Neural progenitor cell (in vitro differentiated cells): ENCODE measurements around the gene LAMA2. TPM values are rescaled to one million over a fixed set of nuclear protein-coding genes. Genes with fewer than 3 reads are reported as not detected.
A peak's percentile ranks its signal among the peaks of the same experiment; 100 is the strongest.

Experiments used
- DNase-seq: peaks from one replicate; pipeline ENCODE4 v3.0.0-alpha.2; 2016; ENCODE audit warnings: low spot score
- H2AFZ ChIP-seq: fragments of 200-600 bp; sonication (generic); replicated peaks from 2 replicates; pipeline ENCODE4 v1.6.1; 2016; ENCODE audit warnings: antibody characterized with exemption
- H3F3A ChIP-seq: fragments of 200-600 bp; sonication (generic); 2 replicates; pipeline ENCODE4 v1.6.1; 2016; ENCODE audit warnings: antibody characterized with exemption, low read depth
- H3K27ac ChIP-seq: fragments of 200-600 bp; sonication (generic); 2 replicates; pipeline ENCODE4 v1.5.1; 2016; ENCODE audit warnings: mild to moderate bottlenecking
- H3K27me3 ChIP-seq: fragments of 200-600 bp; sonication (generic); 2 replicates; pipeline ENCODE4 v1.6.1; 2016; ENCODE audit warnings: mild to moderate bottlenecking, moderate library complexity
- H3K36me3 ChIP-seq: fragments of 200-600 bp; sonication (generic); 2 replicates; pipeline ENCODE4 v1.5.1; 2016
- H3K4me1 ChIP-seq: fragments of 200-600 bp; sonication (generic); 2 replicates; pipeline ENCODE4 v1.6.1; 2016; ENCODE audit warnings: mixed run types
- H3K4me2 ChIP-seq: fragments of 200-600 bp; sonication (generic); 2 replicates; pipeline ENCODE4 v1.6.1; 2016
- H3K4me3 ChIP-seq: fragments of 200-600 bp; sonication (generic); 2 replicates; pipeline ENCODE4 v1.5.1; 2016
- H3K79me2 ChIP-seq: fragments of 200-600 bp; sonication (generic); 2 replicates; pipeline ENCODE4 v1.6.1; 2016; ENCODE audit warnings: low read depth
- H3K9ac ChIP-seq: fragments of 200-600 bp; sonication (generic); 2 replicates; pipeline ENCODE4 v1.6.1; 2016
- H3K9me3 ChIP-seq: fragments of 200-600 bp; sonication (generic); 2 replicates; pipeline ENCODE4 v1.5.1; 2016; ENCODE audit warnings: low read depth
- H4K20me1 ChIP-seq: fragments of 200-600 bp; sonication (generic); 2 replicates; pipeline ENCODE4 v1.6.1; 2016; ENCODE audit warnings: low read depth
- H3K27ac Mint-ChIP-seq: 3 replicates; pipeline ENCODE4 v1.8.0; 2021; ENCODE audit warnings: mixed read lengths
- H3K27me3 Mint-ChIP-seq: 2 replicates; pipeline ENCODE4 v1.8.0; 2022; ENCODE audit warnings: low read depth, mild to moderate bottlenecking, inconsistent platforms, moderate library complexity, mixed read lengths; ENCODE audit not compliant: insufficient read depth
- H3K36me3 Mint-ChIP-seq: 3 replicates; pipeline ENCODE4 v1.8.0; 2021; ENCODE audit warnings: mixed read lengths
- H3K4me1 Mint-ChIP-seq: 3 replicates; pipeline ENCODE4 v1.8.0; 2021; ENCODE audit warnings: mixed read lengths
- H3K4me3 Mint-ChIP-seq: 3 replicates; pipeline ENCODE4 v1.8.0; 2021; ENCODE audit warnings: mild to moderate bottlenecking, moderate library complexity, mixed read lengths
- H3K9me3 Mint-ChIP-seq: 3 replicates; pipeline ENCODE4 v1.8.0; 2020; ENCODE audit warnings: mixed read lengths
- EZH2 ChIP-seq: fragments of 200-600 bp; sonication (generic); IDR thresholded peaks from 2 replicates; pipeline ENCODE4 v1.6.1; 2017; ENCODE audit warnings: antibody characterized with exemption, mild to moderate bottlenecking, moderate library complexity
- EZH2phosphoT487 ChIP-seq: fragments of 200-600 bp; sonication (generic); IDR thresholded peaks from 2 replicates; pipeline ENCODE4 v1.6.1; 2017; ENCODE audit warnings: antibody characterized with exemption
- total RNA-seq: library from RNA; depleted of rRNA; stranded (reverse); fragments of >200 nt; gene quantifications from 2 replicates; pipeline ENCODE4 v1.2.3, GENCODE V29; 2015; ENCODE audit warnings: low replicate concordance
- TF ChIP-seq, protein P1 (sequence below): fragments of 200-600 bp; sonication (generic); IDR thresholded peaks from 2 replicates; pipeline ENCODE4 v1.5.1; 2017; ENCODE audit warnings: antibody characterized with exemption, mild to moderate bottlenecking

The LAMA2 gene
- total RNA-seq, 1 donor from 2014 or later, result 1.5 TPM

- Mint-ChIP-seq H3K27me3 (peaks cover 2% of the 10 kb centered on the region), H3K36me3 (no peaks in the 10 kb centered on the region)
- no peak overlapping the region for H3K4me2 ChIP-seq
Measured at GRCh38 chr6:129217701-129218100, 334.8 kb downstream of the LAMA2 start.

GRCh38 chr6:129233458-129234134 lies 350.7 kb downstream of the LAMA2 start:
- no peak overlapping the region for H3K4me3 Mint-ChIP-seq
- peaks cover 4% of the 10 kb centered on the region for H3K9me3 Mint-ChIP-seq
- Histone ChIP-seq H3K4me2 (no peak overlapping the region), H3K9ac (no peak overlapping the region), H3K4me3 (no peak overlapping the region), H3K27ac (no peak overlapping the region), H2AFZ (no peak overlapping the region), H3K27me3 (no peaks in the 10 kb centered on the region), H4K20me1 (no peaks in the 10 kb centered on the region), H3K36me3 (no peaks in the 10 kb centered on the region), H3K4me1 (no peaks in the 10 kb centered on the region), H3K9me3 (no peaks in the 10 kb centered on the region), H3K79me2 (no peaks in the 10 kb centered on the region), H3F3A (no peaks in the 10 kb centered on the region)
- no peak for TF ChIP-seq EZH2phosphoT487
- H3K4me1 Mint-ChIP-seq, result peaks cover 9% of the 10 kb centered on the region
- no peaks in the 10 kb centered on the region for H3K36me3 Mint-ChIP-seq
- H3K27ac Mint-ChIP-seq, result no peak overlapping the region
- DNase-seq, result no peak
- no peaks in the 10 kb centered on the region for H3K27me3 Mint-ChIP-seq

More at GRCh38 chr6:129217701-129218100, 334.8 kb downstream of the LAMA2 start:
- H3K79me2 ChIP-seq, result no peaks in the 10 kb centered on the region
- no peak overlapping the region for H2AFZ ChIP-seq
- no peaks in the 10 kb centered on the region for H3K4me1 ChIP-seq
- Mint-ChIP-seq H3K27ac (no peak overlapping the region), H3K4me1 (no peaks in the 10 kb centered on the region), H3K9me3 (peaks cover 6% of the 10 kb centered on the region), H3K4me3 (no peak overlapping the region)
- no peaks in the 10 kb centered on the region for H4K20me1 ChIP-seq
- H3K36me3 ChIP-seq, result no peaks in the 10 kb centered on the region
- no peaks in the 10 kb centered on the region for H3K9me3 ChIP-seq
- no peak overlapping the region for H3K4me3 ChIP-seq
- no peak for DNase-seq
- no peaks in the 10 kb centered on the region for H3K27me3 ChIP-seq
- no peaks in the 10 kb centered on the region for H3F3A ChIP-seq
- no peak overlapping the region for H3K27ac ChIP-seq
- no peak overlapping the region for H3K9ac ChIP-seq
- TF ChIP-seq EZH2 (no peak), EZH2phosphoT487 (no peak)
- TF ChIP-seq, protein P1, sequence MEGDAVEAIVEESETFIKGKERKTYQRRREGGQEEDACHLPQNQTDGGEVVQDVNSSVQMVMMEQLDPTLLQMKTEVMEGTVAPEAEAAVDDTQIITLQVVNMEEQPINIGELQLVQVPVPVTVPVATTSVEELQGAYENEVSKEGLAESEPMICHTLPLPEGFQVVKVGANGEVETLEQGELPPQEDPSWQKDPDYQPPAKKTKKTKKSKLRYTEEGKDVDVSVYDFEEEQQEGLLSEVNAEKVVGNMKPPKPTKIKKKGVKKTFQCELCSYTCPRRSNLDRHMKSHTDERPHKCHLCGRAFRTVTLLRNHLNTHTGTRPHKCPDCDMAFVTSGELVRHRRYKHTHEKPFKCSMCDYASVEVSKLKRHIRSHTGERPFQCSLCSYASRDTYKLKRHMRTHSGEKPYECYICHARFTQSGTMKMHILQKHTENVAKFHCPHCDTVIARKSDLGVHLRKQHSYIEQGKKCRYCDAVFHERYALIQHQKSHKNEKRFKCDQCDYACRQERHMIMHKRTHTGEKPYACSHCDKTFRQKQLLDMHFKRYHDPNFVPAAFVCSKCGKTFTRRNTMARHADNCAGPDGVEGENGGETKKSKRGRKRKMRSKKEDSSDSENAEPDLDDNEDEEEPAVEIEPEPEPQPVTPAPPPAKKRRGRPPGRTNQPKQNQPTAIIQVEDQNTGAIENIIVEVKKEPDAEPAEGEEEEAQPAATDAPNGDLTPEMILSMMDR, result no peak

GRCh38 chr6:129235167-129236000 lies 352.4 kb downstream of the LAMA2 start:
- Histone ChIP-seq H3K4me1 (no peaks in the 10 kb centered on the region), H3K27me3 (no peaks in the 10 kb centered on the region), H3K9ac (no peak overlapping the region), H3K27ac (no peak overlapping the region), H3K4me2 (no peak overlapping the region), H3F3A (no peaks in the 10 kb centered on the region), H2AFZ (no peak overlapping the region), H3K79me2 (no peaks in the 10 kb centered on the region), H3K4me3 (no peak overlapping the region), H3K36me3 (no peaks in the 10 kb centered on the region), H4K20me1 (no peaks in the 10 kb centered on the region), H3K9me3 (no peaks in the 10 kb centered on the region)
- DNase-seq, result no peak
- Mint-ChIP-seq H3K36me3 (no peaks in the 10 kb centered on the region), H3K4me1 (peaks cover 9% of the 10 kb centered on the region), H3K9me3 (no peaks in the 10 kb centered on the region), H3K27me3 (no peaks in the 10 kb centered on the region), H3K4me3 (no peak overlapping the region), H3K27ac (peak overlapping the region; percentile 62)
- no peak for TF ChIP-seq EZH2
- no peak for TF ChIP-seq EZH2phosphoT487
- TF ChIP-seq, protein P1, result no peak
